Activated T-helper 9 cell treated with anti-CD3 and anti-CD28 coated beads, Interleukin-2, amount 50 U/mL, for 16 hours (primary cell): Measurements from ENCODE around the gene PHKB.
"Not testable (repeated sequence)": the region's sequence is repeated elsewhere in the genome, so short reads cannot be mapped to it uniquely, and the experiment has no call there.

Experiments used
- DNase-seq: peaks from one replicate; pipeline ENCODE4 v3.0.0-alpha.2; 2020; ENCODE audit warnings: low read depth

The PHKB gene

GRCh38 chr16:47470211-47470610, 9.1 kb downstream of the PHKB start:
- no peak for DNase-seq

DNA sequence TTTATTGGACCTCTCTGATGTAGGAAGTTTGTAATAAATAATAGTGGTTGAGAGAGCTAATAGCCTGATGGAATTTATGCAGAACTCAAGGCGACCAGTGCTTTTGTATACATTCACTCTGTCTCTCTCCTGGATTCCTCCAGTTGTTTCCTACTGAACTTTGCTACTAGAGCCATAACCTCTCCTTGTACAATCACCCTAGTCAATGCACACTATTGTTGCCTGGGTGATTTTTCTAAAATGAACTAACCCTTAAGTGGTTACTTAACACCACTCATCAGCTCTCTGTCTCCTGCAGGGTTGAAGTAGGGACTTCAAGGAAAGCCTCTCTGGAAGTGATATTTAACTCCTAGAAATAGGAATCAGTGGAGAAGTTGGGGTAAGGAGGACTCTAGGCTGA, 9.7 kb downstream of the PHKB start:
- no peak for DNase-seq

GRCh38 chr16:47473004-47473403, 11.9 kb downstream of the PHKB start:
- DNase-seq = not testable (repeated sequence)

GRCh38 chr16:47473792-47474191, 12.7 kb downstream of the PHKB start:
- no peak for DNase-seq

- no peak for DNase-seq
These were observed 14.7 kb downstream of the PHKB start for GRCh38 chr16:47475786-47476185.

DNA sequence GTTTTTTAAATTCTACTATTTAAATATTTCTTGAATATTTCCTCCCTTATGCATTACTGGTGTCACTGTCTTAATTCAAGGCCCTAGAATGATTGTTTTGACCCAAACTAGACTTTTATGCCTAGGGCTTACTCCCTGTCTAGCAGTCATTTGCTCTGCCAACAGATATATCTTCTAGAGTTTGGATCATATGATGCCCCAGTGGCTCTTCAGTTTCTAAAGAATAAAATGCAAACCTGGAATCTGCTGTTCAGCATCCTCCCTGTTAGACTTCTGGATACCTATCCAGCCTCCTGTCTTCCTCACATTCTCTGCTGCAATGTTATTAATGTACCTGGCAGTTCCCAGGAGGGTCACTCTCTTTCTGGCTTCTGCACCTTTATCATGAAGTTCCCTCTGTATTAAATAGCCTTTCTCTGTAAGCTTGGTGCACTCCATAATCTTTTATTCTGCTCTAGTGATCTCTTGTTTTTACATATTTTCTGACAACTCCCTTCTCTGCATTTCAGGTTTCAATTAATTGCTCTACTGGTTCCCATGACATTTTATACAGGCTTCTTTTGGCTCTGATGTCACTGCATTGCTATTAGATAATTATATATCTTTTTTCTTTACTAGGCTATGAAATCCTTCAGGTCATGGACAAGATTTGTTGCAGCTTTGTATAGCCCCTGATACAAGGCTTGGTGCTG, 15.7 kb downstream of the PHKB start:
- no peak for DNase-seq

DNA sequence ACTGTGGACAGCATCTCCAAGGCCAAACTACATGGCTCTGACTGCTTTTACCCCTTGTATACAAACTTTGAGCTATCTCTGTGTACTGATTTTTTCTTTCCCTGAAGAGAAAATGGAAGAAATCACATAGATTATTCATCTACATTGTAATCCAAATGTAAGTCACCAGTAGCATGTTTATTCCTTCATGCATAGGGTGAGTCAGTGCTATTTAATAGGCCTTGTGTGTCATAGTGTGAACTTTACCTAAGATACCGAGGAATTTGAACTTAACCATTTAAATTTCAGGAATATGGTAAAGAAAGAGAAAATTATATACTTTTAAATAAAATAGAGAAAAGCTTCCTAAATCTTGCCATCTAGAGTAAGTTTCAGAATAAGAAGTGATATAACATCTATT, 16.5 kb downstream of the PHKB start:
- no peak for DNase-seq

GRCh38 chr16:47480410-47480809, 19.3 kb downstream of the PHKB start:
- no peak for DNase-seq

DNA sequence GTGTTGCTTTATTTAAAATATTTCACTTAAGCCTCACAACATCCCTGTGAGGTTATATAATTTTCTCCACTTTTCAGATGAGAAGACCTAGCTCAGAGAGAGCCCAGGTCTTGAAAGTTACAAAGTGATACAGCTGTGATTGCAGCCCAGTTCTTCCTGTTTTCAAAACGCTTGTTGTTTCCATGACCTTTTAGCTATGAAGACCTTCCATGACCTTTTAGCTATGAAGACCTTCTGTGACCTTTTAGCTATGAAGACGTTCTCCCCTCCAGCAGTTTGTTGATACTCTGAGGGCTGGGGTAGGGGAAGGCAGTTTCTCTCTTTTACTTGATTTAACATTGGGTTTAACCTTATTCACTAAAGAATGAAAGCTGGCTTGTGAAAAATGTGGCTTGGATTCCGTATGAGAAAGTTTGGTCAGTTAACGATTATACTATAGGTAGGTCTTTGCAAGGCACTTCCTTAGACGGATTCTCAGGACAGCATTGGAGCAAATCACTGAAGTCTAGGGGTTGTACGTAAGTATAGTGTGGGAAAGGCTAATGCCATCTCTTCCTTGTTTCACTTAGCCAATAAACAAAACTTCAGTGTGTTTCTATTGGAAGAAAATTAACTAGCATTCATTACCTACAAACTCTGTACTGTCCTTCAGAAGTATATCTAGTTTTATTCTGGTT, 20.7 kb downstream of the PHKB start:
- DNase-seq = no peak

DNA sequence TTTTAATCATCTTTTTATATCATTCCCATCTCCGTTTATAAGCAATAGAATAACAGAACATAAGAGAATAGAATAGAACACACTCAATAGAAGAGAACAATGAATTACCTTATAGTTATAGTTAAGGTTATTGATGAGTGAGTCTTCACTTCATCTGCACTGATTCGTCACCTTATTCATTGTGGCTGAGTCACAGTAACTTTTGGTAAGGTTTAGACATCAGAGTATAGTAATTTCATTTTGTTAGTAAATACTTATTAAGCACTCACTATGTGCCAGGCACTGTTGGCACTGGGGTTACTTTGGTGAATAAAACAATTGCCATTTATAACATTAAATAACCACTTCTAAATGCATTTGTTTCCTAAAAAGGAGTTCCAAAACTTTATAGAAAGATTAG, 22.5 kb downstream of the PHKB start:
- DNase-seq = no peak

GRCh38 chr16:47486856-47487255, 25.7 kb downstream of the PHKB start:
- DNase-seq = no peak

GRCh38 chr16:47488051-47488450, 26.9 kb downstream of the PHKB start:
- DNase-seq = no peak

- DNase-seq = no peak
These were observed 29.3 kb downstream of the PHKB start for GRCh38 chr16:47490471-47490870.

- no peak for DNase-seq
These were observed 30.9 kb downstream of the PHKB start for GRCh38 chr16:47492036-47492427.

DNA sequence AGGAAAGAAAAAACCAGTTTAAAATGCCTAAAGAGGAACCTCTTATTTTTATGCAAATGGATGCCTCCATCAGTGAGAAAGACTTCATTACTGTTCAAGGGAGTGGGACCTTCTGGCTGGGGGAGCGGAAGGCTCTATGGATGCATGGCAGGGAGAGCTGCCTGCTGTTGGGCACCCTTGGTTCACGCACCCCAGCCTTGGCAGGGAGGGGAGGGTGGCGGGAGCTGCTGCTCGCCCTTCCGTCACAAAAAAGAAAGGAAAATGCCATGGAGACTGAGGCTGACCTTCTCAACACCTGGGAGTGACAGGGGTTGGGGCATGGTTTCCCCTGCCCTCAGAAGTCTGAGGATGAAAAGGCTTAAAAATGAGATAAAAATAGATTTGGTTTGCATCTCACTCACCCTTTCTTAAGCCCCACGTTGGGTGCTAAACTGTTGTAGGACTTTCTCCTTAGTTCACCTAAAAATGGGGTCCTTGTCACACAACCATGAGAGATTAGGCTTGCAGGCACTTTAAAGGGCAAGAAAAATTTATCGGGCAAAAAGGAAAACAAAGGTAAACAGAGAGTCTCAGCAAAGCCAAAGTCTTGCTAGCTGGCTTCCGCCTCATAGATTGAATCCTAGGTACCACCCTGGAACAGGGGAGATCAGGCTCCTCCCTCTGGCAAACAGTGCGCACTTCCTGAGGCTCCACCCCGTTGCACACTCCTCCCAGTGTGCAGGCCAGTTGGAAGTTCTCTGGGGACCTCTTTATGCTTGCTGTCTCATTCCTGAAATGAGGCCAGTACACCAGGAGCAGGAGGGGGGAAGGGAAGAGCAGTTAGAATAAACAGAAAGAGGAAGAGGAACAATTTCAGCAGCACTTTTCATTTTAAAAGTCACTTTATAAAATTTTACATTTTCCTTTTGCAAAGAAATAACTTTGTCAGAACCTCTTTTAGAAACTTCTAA, 31.6 kb downstream of the PHKB start:
- no peak for DNase-seq

GRCh38 chr16:47493381-47494337, 32.5 kb downstream of the PHKB start:
- no peak for DNase-seq

GRCh38 chr16:47499080-47499699, 38.1 kb downstream of the PHKB start:
- no peak for DNase-seq

DNA sequence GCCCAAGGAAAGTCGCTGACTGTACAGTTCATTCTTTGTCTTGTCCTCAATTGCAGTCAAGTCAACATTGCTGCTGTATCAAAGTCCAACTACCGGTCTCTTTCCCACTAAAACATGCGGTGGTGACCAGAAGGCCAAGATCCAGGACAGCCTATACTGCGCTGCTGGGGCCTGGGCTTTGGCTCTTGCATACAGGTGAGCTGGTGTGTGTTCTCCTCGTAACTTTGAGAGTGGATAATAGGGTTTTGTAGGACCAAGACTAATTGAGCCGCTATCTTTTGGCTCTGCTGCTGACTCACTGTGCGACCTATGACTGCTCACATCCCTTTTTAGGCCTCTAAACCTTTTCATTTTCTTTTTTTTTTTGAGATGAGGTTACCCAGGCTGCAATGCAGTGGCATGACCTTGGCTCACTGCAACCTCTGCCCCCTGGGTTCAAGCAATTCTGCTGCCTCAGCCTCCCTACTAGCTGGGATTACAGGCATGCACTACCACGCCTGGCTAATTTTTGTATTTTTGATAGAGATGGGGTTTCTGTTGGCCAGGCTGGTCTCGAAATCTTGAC, 38.7 kb downstream of the PHKB start:
- no peak for DNase-seq

DNA sequence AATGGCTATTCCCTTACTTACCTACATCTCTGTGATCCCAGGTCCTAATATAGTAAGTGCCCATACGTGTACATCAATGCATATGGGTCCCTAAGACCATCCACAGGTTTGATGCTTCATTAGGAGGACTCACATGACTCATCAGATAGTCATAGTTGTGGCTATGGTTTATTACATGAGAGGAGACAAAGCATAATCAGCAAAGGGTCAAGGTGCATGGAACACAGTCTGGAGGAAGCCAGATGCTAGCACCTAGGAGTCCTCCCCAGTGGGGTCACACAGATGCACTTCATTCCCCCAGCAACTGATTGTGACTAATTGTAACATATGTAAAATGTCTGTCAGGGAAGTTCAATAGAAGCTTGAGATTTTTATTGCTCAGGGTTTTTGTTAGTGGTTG, 42.8 kb downstream of the PHKB start:
- DNase-seq = no peak

GRCh38 chr16:47504599-47504998, 43.5 kb downstream of the PHKB start:
- no peak for DNase-seq

DNA sequence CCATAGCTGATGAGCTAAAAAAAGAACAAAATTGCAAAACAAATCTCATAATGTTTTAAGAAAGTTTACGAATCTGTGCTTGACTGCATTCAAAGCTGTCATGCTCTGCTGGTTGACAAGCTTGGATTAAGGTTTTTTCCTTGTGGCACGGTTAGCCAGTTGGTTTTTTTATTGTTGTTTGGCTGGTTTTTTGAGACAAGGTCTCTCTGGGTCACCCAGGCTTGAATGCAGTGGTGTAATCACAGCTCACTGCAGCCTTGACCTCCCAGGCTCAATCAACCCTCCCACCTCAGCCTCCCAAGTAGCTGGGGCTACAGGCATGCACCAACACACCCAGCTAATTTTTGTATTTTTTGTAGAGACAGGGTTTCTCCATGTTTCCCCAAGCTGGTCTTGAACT, 45.7 kb downstream of the PHKB start:
- no peak for DNase-seq
